Measurements from ENCODE around the gene TIRAP. TPM values are rescaled to one million over a fixed set of nuclear protein-coding genes. Genes with fewer than 3 reads are reported as not detected.

The TIRAP gene
- total and polyA plus RNA-seq, 2 of the 8 experiments (the other 6 are each of a cell fraction or from before 2014, with no cell fraction given) = 5.3 TPM

DNA sequence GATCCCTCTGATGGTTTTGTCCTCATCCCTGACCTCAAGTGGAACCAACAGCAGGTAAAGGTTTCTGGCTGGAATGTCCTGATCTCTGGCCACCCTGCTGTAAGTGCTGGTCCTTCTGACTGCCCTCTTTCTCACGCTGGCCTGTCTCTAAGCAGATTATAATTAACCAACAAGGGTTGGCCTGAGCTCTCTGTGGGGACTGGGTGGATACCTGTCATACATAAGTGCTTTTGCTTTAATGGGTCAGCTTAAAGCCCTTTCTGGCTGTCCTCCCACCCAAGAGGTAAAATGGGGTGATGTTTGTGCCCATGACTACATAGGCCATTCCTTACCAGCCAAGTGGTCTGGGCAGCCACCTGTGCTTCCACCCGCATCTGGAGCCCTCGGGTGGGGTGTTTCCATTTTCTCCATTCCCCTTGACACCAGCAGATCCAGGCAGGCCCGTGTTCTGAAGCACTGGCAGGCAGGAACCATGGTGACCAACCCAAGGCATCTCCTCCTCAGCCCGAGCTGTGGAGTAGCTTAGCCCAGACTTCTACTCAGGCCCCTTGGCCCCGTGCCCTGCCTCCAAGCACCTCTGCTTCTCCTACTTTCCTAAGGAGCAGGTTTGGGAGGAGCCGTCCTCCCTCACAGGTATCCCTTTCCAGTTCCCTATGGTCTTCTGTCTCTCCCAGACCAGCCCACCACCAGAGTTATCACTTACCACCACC is 55.6 kb downstream of the TIRAP start:
- Histone ChIP-seq H4K20me1 (replicated peaks in 1 of 2; ENCODE audit: control insufficient read depth in 1 of 2, insufficient read depth in 2 of 2, low read length in 2 of 2) (no peaks in the 10 kb centered on the region), H3K9ac (replicated peaks in 1 of 4; ENCODE audit: extremely low read depth in 1 of 4, low read depth in 3 of 4, low read length in 3 of 4) (no peak overlapping the region), H3K23ac (ENCODE audit: insufficient read length) (no peak overlapping the region), H3K36me3 (ENCODE audit: control insufficient read depth in 2 of 4, insufficient read depth in 4 of 4, low read length in 3 of 4) (peaks cover 0 to 15% (median 3%) of the 10 kb centered on the region in 4 experiments; a peak in 3 of 8 replicates), H2AFZ (ENCODE audit: low read length) (no peak overlapping the region), H3K27me3 (replicated peaks in 1 of 4; ENCODE audit: control insufficient read depth in 3 of 4, extremely low read depth in 1 of 4, insufficient read depth in 3 of 4, low read length in 3 of 4) (no peaks in the 10 kb centered on the region), H3K18ac (ENCODE audit: extremely low read depth, low read length) (no peak overlapping the region), H3K23me2 (ENCODE audit: low read depth, low read length) (no peaks in the 10 kb centered on the region), H2BK20ac (ENCODE audit: low read length) (no peak overlapping the region), H3K4ac (replicated peaks; ENCODE audit: insufficient read length, low read depth, low read length) (no peak overlapping the region), H3K4me3 (ENCODE audit: extremely low read depth in 1 of 4, insufficient read depth in 2 of 4, low read depth in 3 of 4, low read length in 4 of 4) (no peak overlapping the region), H2BK15ac (ENCODE audit: low read length) (no peak overlapping the region), H4K5ac (ENCODE audit: insufficient read length, low read depth, low read length) (no peak overlapping the region), H3K79me1 (ENCODE audit: low read depth, low read length) (no peaks in the 10 kb centered on the region; the same call in 1 of the 2 replicates), H3K4me2 (ENCODE audit: insufficient read depth in 1 of 2, low read depth in 2 of 2, low read length in 2 of 2) (no peak overlapping the region), H2BK5ac (ENCODE audit: low read depth, low read length) (no peak overlapping the region), H2AK5ac (ENCODE audit: low read depth, low read length) (no peak overlapping the region), H3K14ac (ENCODE audit: insufficient read length) (no peak overlapping the region), H2BK120ac (replicated peaks; ENCODE audit: low read depth, low read length) (no peak overlapping the region), H4K8ac (ENCODE audit: extremely low read depth, insufficient read depth, low read length) (no peak overlapping the region), H2BK12ac (ENCODE audit: low read depth, low read length) (no peak overlapping the region), H3K27ac (ENCODE audit: low read depth, low read length) (no peak overlapping the region), H3K79me2 (ENCODE audit: control insufficient read depth in 1 of 2, insufficient read depth in 2 of 2, low read length in 2 of 2) (no peaks in the 10 kb centered on the region), H3K9me3 (ENCODE audit: insufficient read depth in 2 of 2, low read depth in 1 of 2, low read length in 1 of 2) (no peaks in the 10 kb centered on the region), H4K91ac (replicated peaks; ENCODE audit: insufficient read length, low read length) (no peak overlapping the region), H3K56ac (replicated peaks; ENCODE audit: insufficient read length, low read depth, low read length) (no peak overlapping the region), H3K4me1 (replicated peaks in 1 of 4; ENCODE audit: control insufficient read depth in 3 of 4, insufficient read depth in 4 of 4, low read length in 3 of 4) (peaks cover 0 to 8% (median 3%) of the 10 kb centered on the region in 4 experiments; a peak in 2 of 7 replicates)
- WGBS, 2 experiments (ENCODE audit: extremely low coverage in 1 of 2, insufficient coverage in 1 of 2, insufficient read length in 1 of 2, insufficient replicate concordance in 2 of 2, low coverage in 1 of 2, low lambda C conversion rate in 2 of 2, missing lambda C conversion rate in 1 of 2) = 87% methylated on average over 7 of the region's 7 CpGs; no CpG with 5 or more reads in 1 of the 2 experiments
- FAIRE-seq = no peak
- CTCF ChIA-PET (ENCODE audit: partially characterized antibody) = interaction anchor here (2.4 kb wide), 1 partner anchor 20 kb away, joined by 10 read pairs; no protein-coding TSS in a partner anchor
- no peak for DNase-seq (ENCODE audit: low read depth in 1 of 2, low spot score in 2 of 2)
- POLR2A ChIA-PET (ENCODE audit: partially characterized antibody) = interaction anchor here (1.5 to 2.1 kb wide), 2 partner anchors 12 to 15 kb away, joined by 3 to 5 read pairs; no protein-coding TSS in a partner anchor
- TF ChIP-seq TBP (IDR thresholded peaks at IDR 0.05; ENCODE audit: low read depth, low read length) = no peak
- no peak for TF ChIP-seq CREB1 (IDR thresholded peaks at IDR 0.05)

Measured in H1 (cell line).